Fibroblast of upper back skin (primary cell): ENCODE measurements around the gene C9orf78.

Experiments
- DNase-seq: peaks from one replicate; pipeline ENCODE4 v3.0.0-alpha.2; 2013

Gene C9orf78

GRCh38 chr9:129835128-129835859 lies at the start of gene C9orf78, which contains the start of gene USP20:
Gene C9orf78 (minus strand): TSS chr9:129835275. CDS start chr9:129835221, 54 bp downstream.
Gene USP20 (plus strand): TSS chr9:129835458. CDS start chr9:129852556, 17,098 bp downstream.
- peak; percentile 94 for DNase-seq

- peak; percentile 79 for DNase-seq
Measured at GRCh38 chr9:129884220-129885017, 49.3 kb upstream of the C9orf78 start.

- DNase-seq = no peak
Measured at GRCh38 chr9:129881547-129882324, 46.7 kb upstream of the C9orf78 start.

- DNase-seq = peak; percentile 92
Measured at GRCh38 chr9:129880654-129881546, 45.8 kb upstream of the C9orf78 start.

GRCh38 chr9:129879991-129880653 lies 45.0 kb upstream of the C9orf78 start:
- no peak for DNase-seq

- no peak for DNase-seq
Measured at GRCh38 chr9:129879103-129879699, 44.1 kb upstream of the C9orf78 start.

- no peak for DNase-seq
Measured at GRCh38 chr9:129878291-129878690, 43.2 kb upstream of the C9orf78 start.

- no peak for DNase-seq
Measured at GRCh38 chr9:129876815-129877214, 41.7 kb upstream of the C9orf78 start.

GRCh38 chr9:129875687-129876395 lies 40.8 kb upstream of the C9orf78 start:
- no peak for DNase-seq

- no peak for DNase-seq
Measured at GRCh38 chr9:129875181-129875611, 40.1 kb upstream of the C9orf78 start.

GRCh38 chr9:129874261-129875101 lies 39.4 kb upstream of the C9orf78 start:
- no peak for DNase-seq

GRCh38 chr9:129873563-129874190 lies 38.6 kb upstream of the C9orf78 start:
- DNase-seq = no peak

GRCh38 chr9:129871046-129871445 lies 36.0 kb upstream of the C9orf78 start:
- no peak for DNase-seq

GRCh38 chr9:129869585-129870501 lies 34.8 kb upstream of the C9orf78 start:
- no peak for DNase-seq

GRCh38 chr9:129868872-129869486 lies 33.9 kb upstream of the C9orf78 start:
- no peak for DNase-seq

GRCh38 chr9:129868023-129868871 lies 33.2 kb upstream of the C9orf78 start:
- no peak for DNase-seq
